ENCODE results near the gene PINLYP.

PINLYP gene

DNA sequence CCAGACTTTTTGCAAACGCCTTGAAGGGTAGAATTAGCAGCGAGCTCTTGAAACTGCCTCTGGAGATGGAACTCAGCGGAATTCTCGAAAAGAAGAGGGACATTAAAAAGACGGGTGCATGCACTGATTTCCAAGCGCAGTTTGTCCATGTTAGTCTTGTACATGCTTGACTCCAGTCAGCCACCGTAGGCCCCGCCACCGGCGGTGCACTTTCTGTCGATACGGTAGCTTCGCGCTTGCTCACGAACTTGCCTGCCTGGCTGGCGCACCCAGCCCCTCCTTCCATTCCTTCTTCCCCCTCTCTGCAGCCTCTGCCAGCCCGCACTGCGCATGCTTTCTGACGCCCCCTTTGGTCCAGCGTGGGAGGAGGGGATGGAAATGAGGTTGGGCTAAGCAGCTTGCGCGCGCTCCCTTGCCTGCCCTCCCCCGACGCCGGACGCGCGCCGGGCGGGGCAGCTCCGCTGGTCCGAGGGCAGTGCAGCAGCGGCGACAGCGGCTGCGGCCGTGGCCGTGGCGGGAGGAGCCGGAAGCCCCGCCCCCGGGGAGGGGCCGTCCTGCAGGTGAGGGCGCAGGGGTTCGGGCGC lies 42.5 kb upstream of the PINLYP start, which contains the start of gene ZNF575:
TSS of gene ZNF575 (plus strand) at position 227 of the 584 bp plus-strand sequence. CDS start 1,235 bp downstream, outside the sequence.
- no peak for TF ChIP-seq CTCF (IDR thresholded peaks at IDR 0.05)
- TF ChIP-seq ZFX (IDR thresholded peaks at IDR 0.05; ENCODE audit: borderline replicate concordance): no peak
- H3K27ac ChIP-seq: peak within 1 kb of the TSS; percentile 97

DNA sequence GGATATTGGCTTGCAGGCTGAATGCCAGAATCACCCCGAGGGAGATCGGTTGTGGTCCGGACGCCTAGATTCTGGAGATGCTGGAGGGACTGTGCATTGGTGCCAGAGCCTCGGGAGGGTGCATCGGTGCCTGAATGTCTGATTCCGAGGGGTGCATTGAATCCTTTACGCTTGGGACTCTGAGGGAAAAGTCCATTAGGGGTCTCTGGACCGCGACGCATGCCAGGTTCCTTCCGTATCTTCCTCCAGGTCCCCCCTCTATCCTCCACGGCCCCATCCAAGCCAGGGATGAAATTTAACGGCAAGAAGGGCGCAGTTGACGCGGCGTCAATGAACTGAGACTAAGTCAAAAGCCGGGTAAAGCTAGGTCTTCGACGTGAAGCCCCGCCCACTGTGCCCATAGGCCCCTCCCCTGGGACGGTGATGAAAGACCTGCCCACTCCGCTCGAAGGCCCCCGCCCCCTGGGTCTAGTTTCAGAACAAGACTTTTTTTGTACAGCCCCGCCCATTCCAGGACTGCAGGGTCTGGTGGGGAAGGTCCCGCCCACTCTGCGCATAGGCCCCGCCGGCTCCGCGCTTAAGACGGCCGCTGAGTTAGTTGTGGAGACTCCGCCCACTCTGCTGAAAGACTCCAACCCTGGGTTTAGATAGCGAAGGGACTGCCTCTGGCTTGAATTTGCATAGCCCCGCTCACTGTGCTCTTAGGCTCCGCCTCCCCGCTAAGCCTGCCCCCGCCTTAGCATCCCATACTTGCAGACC lies 41.9 kb upstream of the PINLYP start:
- TF ChIP-seq CTCF (IDR thresholded peaks at IDR 0.05) (no peak), ZFX (IDR thresholded peaks at IDR 0.05; ENCODE audit: borderline replicate concordance) (no peak)
- H3K27ac ChIP-seq: peak overlapping the region; percentile 97

DNA sequence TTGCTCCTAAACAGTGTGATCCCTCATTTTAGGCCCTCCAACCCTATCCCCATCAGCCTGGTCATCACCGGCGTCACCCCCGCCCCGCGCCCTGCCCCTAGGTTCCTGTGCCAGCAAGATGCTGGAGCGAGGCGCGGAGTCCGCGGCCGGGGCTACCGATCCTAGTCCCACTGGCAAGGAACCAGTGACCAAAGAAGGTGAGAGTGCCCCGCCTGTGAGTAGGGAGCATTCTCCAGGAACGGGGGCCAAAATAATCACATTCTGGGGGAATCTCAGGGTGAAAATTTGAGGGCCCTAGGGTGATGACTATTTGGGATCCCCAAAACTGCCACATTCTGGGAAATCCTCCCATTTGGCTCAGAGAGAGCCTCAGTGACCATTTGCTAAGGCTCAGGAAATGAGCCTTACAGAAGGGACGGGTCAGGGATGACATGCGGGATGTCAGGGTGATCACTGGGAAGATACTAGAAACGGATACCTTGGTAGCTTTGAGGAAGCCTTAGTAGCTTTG lies 41.2 kb upstream of the PINLYP start:
- TF ChIP-seq ZFX (IDR thresholded peaks at IDR 0.05; ENCODE audit: borderline replicate concordance): no peak
- TF ChIP-seq CTCF (IDR thresholded peaks at IDR 0.05): no peak
- peak overlapping the region; percentile 97 for H3K27ac ChIP-seq

DNA sequence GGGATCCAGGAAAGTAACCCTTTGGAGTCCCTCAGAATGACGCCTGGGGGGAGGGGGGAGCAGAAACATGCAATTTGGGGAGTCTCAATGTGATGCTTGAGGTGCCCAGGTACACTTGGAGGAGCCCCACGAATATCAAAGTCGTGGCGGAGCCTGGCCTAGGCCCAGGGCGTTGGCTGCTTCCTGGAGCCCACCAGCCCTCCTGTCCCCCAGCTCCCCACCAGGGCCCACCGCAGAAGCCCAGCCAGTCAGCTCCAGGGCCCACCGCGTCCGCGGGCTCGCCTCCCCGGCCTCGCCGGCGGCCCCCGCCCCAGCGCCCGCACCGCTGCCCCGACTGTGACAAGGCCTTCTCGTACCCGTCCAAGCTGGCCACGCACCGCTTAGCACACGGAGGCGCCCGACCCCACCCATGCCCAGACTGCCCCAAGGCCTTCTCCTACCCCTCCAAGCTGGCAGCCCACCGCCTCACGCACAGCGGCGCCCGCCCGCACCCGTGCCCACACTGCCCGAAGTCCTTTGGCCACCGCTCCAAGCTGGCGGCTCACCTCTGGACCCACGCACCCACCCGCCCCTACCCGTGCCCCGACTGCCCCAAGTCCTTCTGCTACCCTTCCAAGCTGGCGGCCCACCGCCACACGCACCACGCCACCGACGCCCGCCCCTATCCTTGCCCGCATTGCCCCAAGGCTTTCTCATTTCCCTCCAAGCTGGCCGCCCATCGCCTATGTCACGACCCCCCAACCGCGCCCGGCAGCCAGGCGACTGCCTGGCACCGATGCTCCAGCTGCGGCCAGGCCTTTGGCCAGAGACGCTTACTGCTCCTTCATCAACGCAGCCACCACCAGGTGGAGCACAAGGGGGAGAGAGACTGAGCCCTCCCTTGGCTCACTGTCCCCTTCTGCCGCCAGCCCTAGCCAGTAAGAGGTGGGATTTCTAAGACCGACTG lies 40.5 kb upstream of the PINLYP start:
- TF ChIP-seq CTCF (IDR thresholded peaks at IDR 0.05): peak; percentile 54
- TF ChIP-seq ZFX (IDR thresholded peaks at IDR 0.05; ENCODE audit: borderline replicate concordance): no peak
- peak overlapping the region; percentile 97 for H3K27ac ChIP-seq

GRCh38 chr19:43538922-43539321 lies 36.7 kb upstream of the PINLYP start:
- TF ChIP-seq CTCF (IDR thresholded peaks at IDR 0.05) (no peak), ZFX (IDR thresholded peaks at IDR 0.05; ENCODE audit: borderline replicate concordance) (no peak)

GRCh38 chr19:43540381-43540780 lies 35.2 kb upstream of the PINLYP start:
- TF ChIP-seq ZFX (IDR thresholded peaks at IDR 0.05; ENCODE audit: borderline replicate concordance) (no peak), CTCF (IDR thresholded peaks at IDR 0.05) (no peak)
- H3K27ac ChIP-seq: no peak overlapping the region

More at GRCh38 chr19:43538922-43539321, 36.7 kb upstream of the PINLYP start:
- H3K27ac ChIP-seq: no peak overlapping the region
